Measurements from ENCODE around the gene NET1. TPM values are rescaled to one million over a fixed set of nuclear protein-coding genes. Genes with fewer than 3 reads are reported as not detected.

The NET1 gene
- total RNA-seq, 4 donors from 2014 or later: 80.7 to 201 (median 139) TPM

DNA sequence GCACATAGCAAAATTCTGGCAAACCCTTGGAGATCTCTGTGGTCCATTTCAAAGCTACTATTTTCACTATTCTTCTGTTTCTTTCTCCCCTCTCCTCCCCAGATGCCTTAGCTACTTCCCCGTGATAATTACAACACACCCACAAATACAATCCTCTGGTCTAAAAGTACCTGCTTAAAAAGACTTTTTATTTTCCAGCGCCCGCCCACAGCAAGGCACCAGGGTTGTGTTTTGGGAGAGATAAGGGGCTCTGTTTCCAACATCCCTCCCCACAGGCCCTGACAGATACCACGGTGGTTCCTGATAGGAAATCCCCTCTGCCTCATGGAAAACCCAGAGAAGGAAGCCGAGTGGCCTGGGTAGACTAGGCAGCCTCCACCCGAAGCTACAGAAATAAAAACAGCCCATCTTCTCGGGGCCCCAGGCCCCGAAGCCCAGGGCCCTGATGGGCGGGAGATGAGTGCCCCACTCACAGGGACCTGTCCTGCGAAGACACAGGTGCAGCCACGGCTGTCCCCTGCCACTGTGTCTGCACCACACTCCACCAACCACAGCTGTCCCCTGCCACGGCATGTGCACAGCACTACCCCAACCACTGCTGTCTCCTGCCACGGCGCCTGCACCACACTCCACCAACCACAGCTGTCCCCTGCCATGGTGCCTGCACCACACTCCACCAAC is 67.3 kb downstream of the NET1 start:
- TF ChIP-seq, protein P1, sequence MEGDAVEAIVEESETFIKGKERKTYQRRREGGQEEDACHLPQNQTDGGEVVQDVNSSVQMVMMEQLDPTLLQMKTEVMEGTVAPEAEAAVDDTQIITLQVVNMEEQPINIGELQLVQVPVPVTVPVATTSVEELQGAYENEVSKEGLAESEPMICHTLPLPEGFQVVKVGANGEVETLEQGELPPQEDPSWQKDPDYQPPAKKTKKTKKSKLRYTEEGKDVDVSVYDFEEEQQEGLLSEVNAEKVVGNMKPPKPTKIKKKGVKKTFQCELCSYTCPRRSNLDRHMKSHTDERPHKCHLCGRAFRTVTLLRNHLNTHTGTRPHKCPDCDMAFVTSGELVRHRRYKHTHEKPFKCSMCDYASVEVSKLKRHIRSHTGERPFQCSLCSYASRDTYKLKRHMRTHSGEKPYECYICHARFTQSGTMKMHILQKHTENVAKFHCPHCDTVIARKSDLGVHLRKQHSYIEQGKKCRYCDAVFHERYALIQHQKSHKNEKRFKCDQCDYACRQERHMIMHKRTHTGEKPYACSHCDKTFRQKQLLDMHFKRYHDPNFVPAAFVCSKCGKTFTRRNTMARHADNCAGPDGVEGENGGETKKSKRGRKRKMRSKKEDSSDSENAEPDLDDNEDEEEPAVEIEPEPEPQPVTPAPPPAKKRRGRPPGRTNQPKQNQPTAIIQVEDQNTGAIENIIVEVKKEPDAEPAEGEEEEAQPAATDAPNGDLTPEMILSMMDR (IDR thresholded peaks at IDR 0.05): no peak
- no peak for DNase-seq (ENCODE audit: low spot score)
- no peak for ATAC-seq (ENCODE audit: low FRiP score)

DNA sequence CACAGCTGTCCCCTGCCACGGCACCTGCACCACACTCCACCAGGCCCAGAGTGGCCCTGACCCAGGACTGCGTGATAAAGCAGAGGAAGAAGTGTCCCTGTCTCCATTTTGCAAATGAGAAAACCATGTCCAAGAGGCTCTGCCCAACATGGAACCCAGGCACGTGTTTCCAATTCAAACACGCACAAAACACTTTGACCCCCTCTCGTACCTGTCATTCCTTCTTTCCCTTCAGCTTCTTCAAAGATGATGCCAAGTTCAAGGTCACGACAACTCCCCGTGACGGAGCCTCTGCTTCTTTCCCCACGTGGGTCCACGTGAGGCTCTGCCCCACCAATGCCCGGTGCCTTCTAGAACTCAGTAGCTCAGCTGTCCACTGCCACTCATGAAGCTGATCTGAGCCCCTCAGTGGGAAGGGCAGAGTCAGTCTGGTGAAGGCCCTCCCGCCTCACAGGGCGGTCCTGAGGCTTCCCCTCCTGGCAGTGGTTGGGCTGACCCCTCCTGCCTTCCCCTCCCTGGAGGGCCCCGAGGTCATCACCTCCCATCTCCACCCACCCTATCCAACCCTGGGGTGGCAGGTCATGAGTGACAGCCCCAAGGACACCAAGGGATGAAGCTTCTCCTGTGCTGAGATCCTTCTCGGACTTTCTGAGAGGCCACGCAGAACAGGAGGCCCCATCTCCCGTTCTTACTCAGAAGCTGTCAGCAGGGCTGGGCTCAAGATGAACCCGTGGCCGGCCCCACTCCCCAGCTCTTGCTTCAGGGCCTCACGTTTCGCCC is 68.0 kb downstream of the NET1 start:
- ATAC-seq (ENCODE audit: low FRiP score) (no peak), DNase-seq (ENCODE audit: low spot score) (no peak)
- TF ChIP-seq, protein P1 (IDR thresholded peaks at IDR 0.05): no peak

DNA sequence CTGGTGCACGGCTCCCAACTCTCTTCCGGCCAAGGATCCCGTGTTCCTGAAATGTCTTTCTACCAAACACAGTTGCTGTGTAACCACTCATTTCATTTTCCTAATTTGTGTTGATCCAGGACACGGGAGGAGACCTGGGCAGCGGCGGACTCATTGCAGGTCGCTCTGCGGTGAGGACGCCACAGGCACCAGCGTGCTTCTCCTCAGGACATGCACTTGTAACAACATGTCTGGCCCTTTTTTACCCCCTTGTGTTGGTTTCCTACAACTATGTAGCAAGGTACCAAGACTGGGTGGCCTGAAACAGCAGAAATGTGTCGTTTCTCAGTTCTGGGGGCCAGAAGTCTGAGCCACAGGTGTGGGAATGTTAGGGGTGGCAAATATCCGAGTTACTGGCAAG is 68.8 kb downstream of the NET1 start:
- TF ChIP-seq, protein P1 (IDR thresholded peaks at IDR 0.05): no peak
- DNase-seq (ENCODE audit: low spot score) (no peak), ATAC-seq (ENCODE audit: low FRiP score) (no peak)

DNA sequence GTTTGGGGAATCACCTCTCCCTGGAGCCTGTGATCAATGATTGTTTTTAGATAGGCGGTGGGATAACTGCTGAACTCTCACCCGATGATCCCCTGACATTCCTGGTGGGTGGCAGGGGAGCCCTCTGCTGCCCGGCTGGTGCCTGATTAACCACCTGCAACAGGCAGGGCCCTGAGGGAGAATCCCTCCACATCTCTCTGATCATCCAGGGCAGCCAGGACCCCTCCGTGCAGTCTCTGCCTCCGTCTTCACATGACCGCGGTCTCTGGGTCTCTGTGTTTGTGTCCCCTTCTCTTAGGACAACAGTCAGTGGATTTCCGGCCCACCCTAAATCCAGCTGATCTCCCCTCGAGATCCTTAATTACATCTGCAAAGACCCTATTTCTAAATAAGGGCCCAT is 69.7 kb downstream of the NET1 start:
- ATAC-seq (ENCODE audit: low FRiP score) (no peak), DNase-seq (ENCODE audit: low spot score) (no peak)
- TF ChIP-seq, protein P1 (IDR thresholded peaks at IDR 0.05): no peak

DNA sequence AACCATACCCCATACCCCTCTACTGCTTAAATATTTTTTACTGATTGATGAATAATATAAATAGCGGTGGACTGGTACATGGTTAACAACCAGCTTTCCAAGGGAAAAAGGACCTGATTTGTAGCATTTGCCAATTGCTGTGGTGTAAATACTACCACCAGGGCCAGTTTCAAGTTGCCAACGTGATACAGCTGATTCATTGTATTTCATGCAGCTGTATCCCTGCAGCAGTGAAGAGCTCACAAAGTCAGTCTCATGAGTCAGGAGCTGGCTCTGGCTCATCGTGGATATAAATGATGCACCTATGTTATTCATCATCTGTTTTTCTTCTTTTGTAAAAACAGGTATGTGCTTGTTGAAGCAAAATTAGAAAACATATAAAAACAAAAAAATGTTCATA is 71.8 kb downstream of the NET1 start:
- TF ChIP-seq, protein P1 (IDR thresholded peaks at IDR 0.05): no peak
- no peak for ATAC-seq (ENCODE audit: low FRiP score)
- no peak for DNase-seq (ENCODE audit: low spot score)

DNA sequence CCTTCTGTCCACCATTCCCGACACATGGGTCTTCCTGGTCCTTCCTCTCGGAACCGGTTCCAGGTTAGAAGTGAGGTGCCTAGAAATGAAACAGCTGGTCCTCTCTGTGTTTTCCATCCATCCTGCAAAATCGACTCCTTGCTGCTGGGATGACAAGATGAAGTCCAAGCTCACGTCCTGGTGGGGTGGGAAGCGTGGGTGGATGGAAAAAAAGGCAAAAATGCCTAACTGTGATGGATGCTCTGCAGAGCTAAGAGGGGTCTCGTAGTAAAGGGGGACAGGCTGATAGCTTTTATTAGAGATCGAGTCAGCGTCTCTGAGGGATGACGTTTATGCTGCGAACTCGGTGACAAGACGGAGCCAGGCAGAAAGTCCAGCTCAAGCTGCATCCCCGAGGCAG is 72.9 kb downstream of the NET1 start:
- ATAC-seq (ENCODE audit: low FRiP score) (no peak), DNase-seq (ENCODE audit: low spot score) (no peak)
- TF ChIP-seq, protein P1 (IDR thresholded peaks at IDR 0.05): no peak

Data from omental fat pad (tissue), 4 donors.